Head of caudate nucleus (tissue), 42 donors: ENCODE data around the gene P3H2.
"Not testable (repeated sequence)": the region's sequence is repeated elsewhere in the genome, so short reads cannot be mapped to it uniquely, and the experiment has no call there.

Source experiments
- DNase-seq, 42 donors: peaks; one replicate each; pipeline versions ENCODE4 v3.0.0 to v3.0.0-alpha.2; 2020 to 2021; ENCODE audit warnings: mixed read lengths in 7 of 42
- intact Hi-C: fragments of 100-400 bp; cut with DNase I; formaldehyde crosslinking; loops from one replicate; pipeline ENCODE4 v1.15.0; 2022

P3H2 gene

DNA sequence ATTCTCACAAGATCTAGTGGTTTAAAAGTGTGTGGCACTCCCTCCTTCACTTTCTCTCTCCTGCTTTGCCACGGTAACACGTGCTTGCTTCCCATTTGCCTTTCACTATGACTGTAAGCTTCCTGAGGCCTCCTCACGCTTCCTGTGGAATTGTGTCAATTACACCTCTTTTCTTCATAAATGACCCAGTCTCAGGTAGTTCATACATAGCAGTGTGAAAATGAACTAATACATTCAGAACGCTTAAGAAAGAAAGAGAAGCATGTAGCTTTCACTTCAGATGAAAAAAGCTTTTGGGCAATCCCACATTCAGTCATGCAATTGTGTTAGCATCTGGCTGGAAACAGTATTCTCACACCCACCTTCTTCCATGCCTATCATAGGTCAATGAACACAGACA, 24.4 kb downstream of the P3H2 start:
- intact Hi-C loops: no loop called here
- no peak for DNase-seq

- intact Hi-C loops: no loop called here
- peak in 2 of 42 donors; percentile 32 to 38 for DNase-seq
These were observed 26.5 kb downstream of the P3H2 start for GRCh38 chr3:190094160-190094718.

- no peak for DNase-seq
These were observed 28.4 kb downstream of the P3H2 start for GRCh38 chr3:190092250-190092649.

DNA sequence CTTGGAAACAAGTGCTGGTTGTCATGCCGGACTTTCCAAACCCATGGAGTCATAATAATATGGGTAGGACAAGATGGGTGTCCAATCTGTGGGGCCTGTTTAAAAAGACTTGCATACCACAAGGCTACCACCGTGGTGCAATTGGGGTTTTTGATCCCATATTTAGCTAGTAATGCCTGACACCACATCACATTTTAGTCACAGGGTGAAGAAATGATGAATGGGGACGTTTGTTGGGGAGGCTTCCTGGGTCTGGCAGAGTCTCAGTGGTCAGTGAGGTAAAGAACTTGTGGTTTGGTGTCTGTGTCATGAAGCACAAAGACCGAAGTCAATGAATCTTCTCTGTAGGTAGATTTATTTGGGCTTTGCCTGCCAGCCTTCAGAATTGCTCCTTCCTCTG, 31.0 kb downstream of the P3H2 start:
- intact Hi-C loops: loop anchor here (10.0 kb wide), 1 partner anchor 125 kb away; no protein-coding TSS in a partner anchor
- no peak for DNase-seq

More at GRCh38 chr3:190092250-190092649, 28.4 kb downstream of the P3H2 start:
- intact Hi-C loops: no loop called here

GRCh38 chr3:190088890-190089289, 31.8 kb downstream of the P3H2 start:
- intact Hi-C loops: loop anchor here (10.0 kb wide), 1 partner anchor 124 kb away; no protein-coding TSS in a partner anchor
- DNase-seq: no peak

- DNase-seq: no peak
- intact Hi-C loops: loop anchor here (10.0 kb wide), 1 partner anchor 121 kb away; no protein-coding TSS in a partner anchor
These were observed 34.5 kb downstream of the P3H2 start for GRCh38 chr3:190086191-190086590.

DNA sequence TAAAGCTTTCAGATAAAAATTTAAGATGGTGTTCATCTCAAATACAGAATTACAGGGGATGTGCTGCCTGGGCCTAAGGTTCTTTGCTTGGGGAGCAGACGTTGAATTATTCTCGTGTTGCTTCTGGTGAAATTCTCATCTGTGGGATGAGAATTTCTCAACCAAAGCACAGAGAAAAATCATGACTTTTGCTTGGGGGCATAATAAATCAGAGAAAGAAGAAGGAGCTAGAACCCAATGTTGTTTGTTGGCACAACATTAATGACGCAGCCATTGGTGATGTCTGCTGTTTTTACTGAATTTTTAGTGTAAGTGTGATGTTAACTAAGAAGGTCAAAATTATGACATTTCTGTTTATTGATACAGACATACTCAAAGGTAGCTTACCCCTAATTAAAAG, 35.7 kb downstream of the P3H2 start:
- intact Hi-C loops: loop anchor here (10.0 kb wide), 1 partner anchor 120 kb away; no protein-coding TSS in a partner anchor
- DNase-seq: no peak

GRCh38 chr3:190083635-190084034, 37.1 kb downstream of the P3H2 start:
- intact Hi-C loops: loop anchor here (10.0 kb wide), 1 partner anchor 119 kb away; no protein-coding TSS in a partner anchor
- DNase-seq: no peak

- peak in 17 of 42 donors; percentile 3 to 72 (median 34) for DNase-seq
- intact Hi-C loops: loop anchor here (10.0 kb wide), 1 partner anchor 117 kb away; no protein-coding TSS in a partner anchor
These were observed 39.3 kb downstream of the P3H2 start for GRCh38 chr3:190081389-190081788.

DNA sequence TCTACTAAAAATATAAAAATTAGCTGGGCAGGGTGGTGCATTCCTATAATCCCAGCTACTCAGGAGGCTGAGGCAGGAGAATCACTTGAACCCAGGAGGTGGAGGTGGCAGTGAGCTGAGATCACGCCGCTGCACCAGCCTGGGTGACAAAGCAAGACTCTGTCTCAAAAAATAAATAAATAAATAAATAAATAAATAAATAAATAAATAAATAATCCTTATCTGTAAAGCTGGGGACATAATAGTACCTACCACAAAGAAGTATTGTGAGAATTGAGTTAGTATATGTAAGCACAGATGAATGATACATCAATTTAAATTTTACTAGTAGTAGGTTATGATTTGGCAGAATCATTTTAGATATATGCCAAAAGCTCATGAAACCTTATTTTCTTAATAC, 41.5 kb downstream of the P3H2 start:
- intact Hi-C loops, DNase-seq: not testable (repeated sequence)

GRCh38 chr3:190077395-190078045, 43.2 kb downstream of the P3H2 start:
- DNase-seq: no peak
- intact Hi-C loops: no loop called here

GRCh38 chr3:190076601-190077394, 43.9 kb downstream of the P3H2 start:
- intact Hi-C loops: no loop called here

GRCh38 chr3:190076136-190076535, 44.6 kb downstream of the P3H2 start:
- intact Hi-C loops: no loop called here
- no peak for DNase-seq

More at GRCh38 chr3:190076601-190077394, 43.9 kb downstream of the P3H2 start:
- DNase-seq: peak in 22 of 42 donors; percentile 14 to 76 (median 34)

- DNase-seq: no peak
- intact Hi-C loops: no loop called here
These were observed 45.9 kb downstream of the P3H2 start for GRCh38 chr3:190074817-190075216.

GRCh38 chr3:190073264-190074008, 47.3 kb downstream of the P3H2 start:
- intact Hi-C loops: no loop called here
- DNase-seq: no peak

DNA sequence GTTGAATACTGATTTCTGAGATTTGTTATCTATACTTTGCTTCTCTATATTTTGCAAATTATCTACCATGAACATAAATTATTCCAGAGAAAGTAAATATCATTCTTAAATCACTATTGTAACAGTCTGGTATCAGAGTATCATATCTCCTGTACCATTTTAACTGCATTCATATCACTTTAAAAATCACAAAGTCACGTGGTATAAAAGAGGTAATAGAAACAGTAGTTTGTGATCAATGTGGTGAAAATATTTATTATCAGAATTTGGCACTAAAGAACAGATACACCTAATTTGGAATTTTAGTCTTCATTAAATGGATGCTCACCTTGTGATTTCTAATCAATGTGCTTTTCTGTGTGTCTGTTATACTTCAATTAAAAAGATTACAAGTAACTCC, 47.8 kb downstream of the P3H2 start:
- intact Hi-C loops: no loop called here

GRCh38 chr3:190071921-190072320, 48.8 kb downstream of the P3H2 start:
- intact Hi-C loops, DNase-seq: not testable (repeated sequence)

More for the DNA sequence above, 47.8 kb downstream of the P3H2 start:
- no peak for DNase-seq

DNA sequence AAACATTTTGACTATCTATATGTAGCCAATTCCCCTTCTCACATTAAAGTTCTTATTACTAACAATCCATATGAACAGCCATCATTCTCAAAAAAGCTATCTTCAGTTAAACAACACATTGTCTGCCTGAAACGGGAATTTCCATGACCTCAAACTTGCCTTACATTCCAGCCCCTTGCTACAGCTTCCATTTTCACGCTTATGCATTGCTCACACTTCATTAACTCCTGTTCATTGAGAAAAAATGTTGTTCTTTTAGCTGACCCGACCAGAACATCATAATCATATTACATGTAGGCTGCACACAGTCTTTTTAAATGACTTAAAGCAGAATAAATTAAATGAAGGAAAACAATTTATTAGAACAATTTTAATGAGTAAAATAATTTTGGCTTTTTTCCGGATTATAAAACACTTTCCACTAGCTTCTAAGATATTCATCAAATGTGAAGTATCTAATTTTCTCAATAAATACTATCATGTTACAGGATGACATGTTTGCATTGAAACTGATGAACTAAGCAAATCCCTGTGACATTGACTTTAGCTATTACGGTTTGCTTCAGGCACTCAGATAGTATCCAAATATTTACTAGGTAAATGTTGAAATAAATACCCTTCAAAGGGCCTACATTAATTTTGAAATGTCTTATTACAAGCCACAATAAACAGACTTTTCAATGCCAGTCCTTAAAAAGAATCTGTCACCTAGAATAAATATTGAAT, 49.9 kb downstream of the P3H2 start:
- no peak for DNase-seq
- intact Hi-C loops: no loop called here
